GM20000 (cell line): ENCODE data around the gene SNHG17.
"Not testable (repeated sequence)": the region's sequence is repeated elsewhere in the genome, so short reads cannot be mapped to it uniquely, and the experiment has no call there.

ENCODE experiments used
- DNase-seq: peaks from one replicate; pipeline ENCODE4 v3.0.0; 2012; ENCODE audit warnings: low spot score
- TF ChIP-seq, protein P1 (sequence below): IDR thresholded peaks from 2 replicates; pipeline ENCODE4 v1.5.1; 2012; ENCODE audit warnings: mild to moderate bottlenecking, control low read depth; ENCODE audit errors: extremely low read depth, missing control alignments

SNHG17 gene

DNA sequence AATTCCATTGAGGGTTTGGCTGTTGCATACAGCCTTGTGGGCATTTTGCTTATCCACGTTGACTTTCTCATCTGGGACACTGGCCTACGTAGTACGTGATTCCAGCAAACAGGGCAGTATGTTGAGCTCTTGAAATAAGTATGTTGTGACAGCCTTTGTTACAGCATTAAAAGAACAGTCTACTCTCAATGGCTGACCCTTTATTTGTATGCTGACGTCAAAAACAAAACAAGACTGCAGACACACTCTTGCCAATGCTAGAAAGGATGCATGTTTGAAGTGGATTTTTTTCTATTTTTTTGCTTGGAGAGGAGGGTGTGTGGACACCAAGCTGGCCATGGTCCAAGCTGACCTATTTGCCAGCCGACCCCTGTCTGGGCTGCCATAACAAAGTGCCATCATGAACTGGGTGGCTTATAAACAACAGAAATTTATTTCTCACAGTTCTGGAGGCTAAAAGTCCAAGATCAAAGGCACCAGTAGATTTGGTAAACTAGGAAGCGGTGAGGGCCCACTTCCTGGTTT, 10.8 kb upstream of the SNHG17 start:
- DNase-seq, result no peak
- TF ChIP-seq, protein P1, sequence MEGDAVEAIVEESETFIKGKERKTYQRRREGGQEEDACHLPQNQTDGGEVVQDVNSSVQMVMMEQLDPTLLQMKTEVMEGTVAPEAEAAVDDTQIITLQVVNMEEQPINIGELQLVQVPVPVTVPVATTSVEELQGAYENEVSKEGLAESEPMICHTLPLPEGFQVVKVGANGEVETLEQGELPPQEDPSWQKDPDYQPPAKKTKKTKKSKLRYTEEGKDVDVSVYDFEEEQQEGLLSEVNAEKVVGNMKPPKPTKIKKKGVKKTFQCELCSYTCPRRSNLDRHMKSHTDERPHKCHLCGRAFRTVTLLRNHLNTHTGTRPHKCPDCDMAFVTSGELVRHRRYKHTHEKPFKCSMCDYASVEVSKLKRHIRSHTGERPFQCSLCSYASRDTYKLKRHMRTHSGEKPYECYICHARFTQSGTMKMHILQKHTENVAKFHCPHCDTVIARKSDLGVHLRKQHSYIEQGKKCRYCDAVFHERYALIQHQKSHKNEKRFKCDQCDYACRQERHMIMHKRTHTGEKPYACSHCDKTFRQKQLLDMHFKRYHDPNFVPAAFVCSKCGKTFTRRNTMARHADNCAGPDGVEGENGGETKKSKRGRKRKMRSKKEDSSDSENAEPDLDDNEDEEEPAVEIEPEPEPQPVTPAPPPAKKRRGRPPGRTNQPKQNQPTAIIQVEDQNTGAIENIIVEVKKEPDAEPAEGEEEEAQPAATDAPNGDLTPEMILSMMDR, result no peak

DNA sequence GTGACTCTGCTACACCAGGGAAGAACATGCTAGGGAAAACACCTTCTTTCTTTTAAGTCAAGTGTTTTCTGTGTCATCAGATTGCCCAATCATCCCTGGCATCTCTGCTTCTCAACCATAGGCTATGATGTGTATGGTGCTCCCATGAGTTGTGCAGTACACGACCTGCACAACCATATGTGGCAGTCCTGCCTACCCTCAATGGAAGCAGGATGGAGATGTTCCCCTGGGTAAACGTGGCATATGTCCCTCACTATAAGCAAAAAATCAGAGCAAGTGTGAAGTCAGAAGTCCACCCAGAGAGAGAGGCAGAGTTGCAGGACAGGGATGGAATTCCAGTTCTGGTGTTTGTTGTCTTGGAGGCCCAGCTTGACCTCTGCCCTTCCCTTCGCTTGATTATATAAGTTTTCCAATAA, 10.3 kb upstream of the SNHG17 start:
- DNase-seq, result no peak
- TF ChIP-seq, protein P1, result no peak

DNA sequence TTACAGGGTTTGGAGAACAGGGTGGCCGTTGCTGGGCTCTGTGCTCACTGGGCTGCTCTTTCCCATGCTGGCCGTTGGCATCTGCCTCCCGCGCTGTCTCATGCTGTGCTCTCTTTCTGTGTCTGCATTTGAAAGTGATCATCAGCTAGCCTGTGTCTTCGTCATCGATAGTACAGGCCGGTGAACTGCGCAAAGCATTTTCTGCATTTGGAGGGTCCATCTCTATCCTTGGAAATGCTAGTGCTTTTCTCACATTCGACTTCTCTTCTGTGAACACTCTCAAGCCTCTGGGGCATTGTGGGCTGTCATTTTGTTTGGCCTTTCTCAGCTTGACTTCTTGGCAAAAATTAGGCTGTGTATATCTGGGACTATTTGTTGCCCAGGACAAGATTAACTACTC, 6.8 kb upstream of the SNHG17 start:
- DNase-seq, result no peak
- TF ChIP-seq, protein P1, result no peak

DNA sequence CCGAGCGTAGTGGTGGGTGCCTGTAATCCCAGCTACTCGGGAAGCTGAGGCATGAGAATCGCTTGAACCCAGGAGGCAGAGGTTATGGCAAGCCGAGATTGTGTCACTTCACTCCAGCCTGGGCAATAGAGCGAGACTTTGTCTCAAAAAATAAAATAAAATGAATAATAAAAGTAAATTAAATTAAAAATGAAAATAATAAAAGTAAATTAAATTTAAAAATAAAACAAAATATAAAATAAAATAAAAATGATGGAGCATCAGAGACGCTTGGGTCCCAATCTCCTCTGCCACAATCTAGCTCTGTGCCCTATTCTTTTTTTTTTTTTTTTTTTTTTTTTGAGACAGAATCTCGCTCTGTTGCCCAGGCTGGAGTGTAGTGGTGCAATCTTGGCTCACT, 6.0 kb upstream of the SNHG17 start:
- not testable (repeated sequence) for DNase-seq

DNA sequence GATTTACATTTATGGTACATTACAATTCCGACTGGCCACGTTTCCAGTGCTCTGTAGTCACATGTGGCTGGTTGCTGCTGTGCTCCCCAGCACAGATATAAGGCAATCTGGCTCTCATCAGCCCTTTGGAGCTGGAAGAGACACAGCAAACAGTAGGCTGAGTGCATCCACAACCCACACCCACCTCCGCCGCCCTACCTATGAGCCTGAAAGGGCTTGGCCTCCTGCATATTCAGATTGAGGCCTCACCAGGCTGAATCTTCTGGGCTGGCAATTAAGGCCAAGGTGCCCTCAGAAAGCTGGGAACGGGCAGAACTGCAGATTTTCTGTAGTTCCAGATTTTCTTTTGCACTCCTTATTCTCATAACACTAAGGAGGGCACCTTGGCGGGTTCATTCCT, 2.7 kb upstream of the SNHG17 start:
- no peak for DNase-seq
- TF ChIP-seq, protein P1, result no peak

DNA sequence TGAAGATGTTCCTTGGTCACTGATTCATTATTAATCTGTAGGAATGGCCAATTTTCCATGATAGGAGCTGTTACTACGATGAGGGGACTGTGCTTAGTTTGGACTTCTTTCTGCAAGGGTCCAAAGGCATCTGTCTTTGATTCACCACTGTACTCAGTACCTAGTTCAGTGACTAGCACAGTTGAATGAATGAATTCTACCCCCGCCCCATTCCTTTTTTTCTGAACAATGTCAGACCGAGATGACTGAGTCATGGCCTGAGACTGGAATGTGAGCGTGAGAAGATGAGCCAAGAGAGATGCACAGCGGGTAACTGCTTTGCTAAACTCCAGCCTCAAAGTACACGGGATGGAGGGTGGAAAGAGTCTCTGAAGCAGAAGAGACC, 419 bp upstream of the SNHG17 start:
- no peak for DNase-seq
- TF ChIP-seq, protein P1, result no peak

DNA sequence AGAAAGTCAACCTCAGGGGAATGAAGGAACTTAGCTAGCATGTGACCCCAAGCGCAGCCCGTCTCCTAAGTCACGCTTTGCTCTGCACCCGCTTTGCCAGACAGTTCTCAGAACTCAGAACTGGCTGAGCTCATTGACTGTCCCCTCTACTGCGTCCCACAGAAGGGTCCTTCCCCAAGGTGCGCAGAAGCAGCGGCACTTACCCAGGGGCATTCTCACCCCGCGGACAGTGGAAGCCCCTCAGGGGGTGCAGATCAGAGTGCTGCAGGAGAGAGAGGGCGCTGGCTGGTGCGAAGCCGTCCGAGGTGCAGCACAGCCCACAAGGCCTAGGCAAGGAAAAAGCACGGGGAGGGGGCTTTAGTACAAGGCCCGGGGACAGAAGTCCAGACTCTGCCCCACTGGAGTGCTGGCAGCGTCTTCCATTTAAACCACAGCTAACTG, 807 bp downstream of the SNHG17 start:
- DNase-seq, result no peak

DNA sequence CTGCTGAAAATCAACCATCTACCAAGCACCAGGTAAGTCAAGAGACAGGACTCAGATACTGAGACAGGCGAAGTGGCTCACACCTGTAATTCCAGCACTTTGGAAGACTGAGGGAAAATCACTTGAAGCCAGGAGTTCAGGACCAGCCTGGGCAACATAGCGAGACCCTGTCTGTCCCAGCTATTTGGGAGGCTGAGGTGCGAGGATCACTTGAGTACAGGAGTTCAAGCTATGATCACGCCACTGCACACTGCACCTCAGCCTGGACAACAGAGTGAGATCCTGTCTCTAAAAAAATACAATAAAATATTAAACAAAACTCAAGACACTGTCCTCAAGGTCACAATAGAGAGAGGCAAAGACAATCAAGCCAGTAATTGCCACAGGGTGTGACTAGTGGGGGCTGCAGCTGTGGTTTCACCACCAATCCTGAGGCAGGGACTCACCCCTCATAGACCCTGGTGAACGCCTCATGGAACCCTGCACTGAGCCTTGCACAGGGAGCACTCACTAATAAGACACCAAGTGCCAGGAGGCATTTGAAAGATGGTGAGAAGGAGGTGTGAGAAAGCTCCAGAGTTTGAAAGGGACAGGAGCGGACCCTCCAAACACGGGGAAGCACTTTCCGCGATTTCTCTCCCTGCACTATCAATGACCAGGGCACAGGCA, 1.7 kb downstream of the SNHG17 start:
- TF ChIP-seq, protein P1, result no peak
- no peak for DNase-seq

More for the DNA sequence above, 807 bp downstream of the SNHG17 start:
- TF ChIP-seq, protein P1, result no peak

DNA sequence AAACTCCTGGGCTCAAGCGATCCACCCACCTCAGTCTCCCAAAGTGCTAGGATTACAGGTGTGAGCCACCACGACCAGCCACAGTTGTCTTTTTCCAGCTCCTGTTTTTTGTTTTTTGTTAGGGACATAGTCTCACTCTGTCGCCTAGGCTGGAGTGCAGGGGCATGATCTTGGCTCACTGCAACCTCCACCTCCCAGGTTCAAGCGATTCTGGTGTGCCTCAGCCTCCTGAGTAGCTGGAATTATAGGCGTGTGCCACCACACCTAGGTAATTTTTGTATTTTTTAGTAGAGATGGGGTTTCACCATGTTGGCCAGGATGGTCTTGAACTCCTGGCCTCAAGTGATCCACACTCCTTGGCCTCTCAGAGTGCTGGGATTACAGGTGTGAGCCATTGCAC, 2.3 kb downstream of the SNHG17 start:
- not testable (repeated sequence) for DNase-seq
